NAMALWA (cell line): ENCODE measurements around the gene PGPEP1.

ENCODE experiments used
- DNase-seq: peaks from one replicate; pipeline ENCODE4 v3.0.0-alpha.2; 2015; ENCODE audit warnings: low spot score

The PGPEP1 gene

GRCh38 chr19:18418029-18418482 lies 77.7 kb downstream of the PGPEP1 start:
- no peak for DNase-seq

GRCh38 chr19:18418483-18419194 lies 78.2 kb downstream of the PGPEP1 start:
- DNase-seq: no peak

- peak; percentile 88 for DNase-seq
These were observed 78.8 kb downstream of the PGPEP1 start, which contains the start of gene SSBP4 for GRCh38 chr19:18419195-18419698. Gene SSBP4, plus strand, starts transcription at chr19:18419398. Its CDS starts 251 bp downstream, at chr19:18419649.
